HG03469 (cell line): ENCODE data around the gene KRT15.

Experiments used
- ATAC-seq: cut with Tn5 transposase; IDR thresholded peaks from one replicate; pipeline ENCODE4 v1.9.1; 2021; ENCODE audit warnings: mild to moderate bottlenecking, moderate library complexity, moderate number of reproducible peaks; ENCODE audit not compliant: unreplicated experiment

The KRT15 gene

DNA sequence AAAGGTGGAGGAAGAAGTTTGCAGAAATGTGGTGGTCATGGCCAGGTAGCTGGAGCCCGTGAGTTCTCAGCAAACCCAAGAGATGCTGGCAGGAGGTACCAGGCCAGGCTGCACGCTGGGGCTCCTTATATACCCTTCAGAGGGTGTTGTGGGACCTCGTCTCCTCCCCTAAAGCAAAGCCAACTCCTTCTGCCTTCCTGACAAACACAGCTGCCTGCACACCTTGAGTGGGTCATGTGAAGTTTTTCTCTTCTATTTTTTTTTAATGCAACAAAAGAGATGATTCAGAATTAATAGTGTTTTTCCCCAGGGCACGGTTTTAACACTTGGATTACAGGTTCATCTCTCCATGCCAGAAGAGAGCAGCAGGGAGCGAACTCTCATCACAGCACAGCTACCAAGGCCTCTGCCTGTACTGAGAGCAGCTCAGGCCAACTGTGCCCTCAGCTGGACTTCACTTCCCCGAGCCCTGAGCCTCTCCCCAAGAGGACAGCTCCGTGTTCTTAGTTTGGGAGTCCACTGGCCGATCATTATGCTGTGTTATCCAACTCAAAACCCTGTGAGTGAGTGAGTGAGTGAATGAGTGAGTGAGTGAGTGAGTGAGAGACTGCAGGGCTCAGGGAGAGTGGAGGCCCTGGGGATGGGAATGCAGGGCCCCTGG lies at the start of gene KRT15:
Gene KRT15 (minus strand): TSS at position 102 of the 661 bp plus-strand sequence. CDS start 63 bp downstream, at position 39.
- ATAC-seq, result no peak

DNA sequence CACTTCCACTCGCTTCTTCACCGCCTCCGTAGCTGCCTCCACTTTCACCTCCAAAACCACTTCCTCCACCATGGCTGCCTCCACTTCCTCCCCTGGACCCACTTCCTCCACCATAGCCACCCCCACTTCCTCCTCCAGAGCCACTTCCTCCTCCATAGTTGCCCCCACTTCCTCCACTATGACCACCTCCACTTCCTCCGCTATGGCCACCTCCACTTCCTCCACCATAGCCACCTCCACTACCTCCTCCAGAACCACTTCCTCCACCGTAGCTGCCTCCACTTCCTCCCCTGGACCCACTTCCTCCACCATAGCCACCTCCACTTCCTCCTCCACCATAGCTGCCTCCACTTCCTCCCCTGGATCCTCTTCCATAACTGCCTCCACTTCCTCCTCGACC lies 48.6 kb upstream of the KRT15 start:
- no peak for ATAC-seq

GRCh38 chr17:41565338-41565737 lies 46.6 kb upstream of the KRT15 start:
- ATAC-seq, result no peak

DNA sequence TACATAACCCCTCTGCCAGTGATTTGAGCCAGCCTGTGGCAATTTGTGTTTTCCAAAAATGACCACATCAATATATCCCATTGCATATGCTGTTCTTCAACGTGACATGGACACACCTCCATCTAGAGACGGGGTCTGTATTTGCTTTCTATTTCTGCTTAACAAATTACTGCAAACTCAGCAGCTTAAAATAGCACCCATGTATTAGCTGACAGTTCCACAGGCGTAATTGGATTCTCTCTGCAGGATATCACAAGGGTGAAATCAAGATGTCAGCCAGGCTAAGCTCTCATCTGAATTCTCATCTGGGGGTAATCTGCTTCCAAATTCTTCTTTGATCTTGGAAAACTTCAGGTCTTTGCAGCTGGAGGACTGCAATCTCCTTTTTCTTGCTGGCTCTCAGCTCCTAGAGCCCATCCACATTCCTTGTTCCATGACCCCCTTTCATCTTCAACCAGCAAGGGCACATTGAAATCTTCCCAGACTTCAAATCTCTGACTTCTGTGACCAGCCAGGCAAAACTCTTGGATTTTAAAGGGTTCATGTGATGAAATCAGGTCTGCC lies 45.0 kb upstream of the KRT15 start:
- no peak for ATAC-seq

DNA sequence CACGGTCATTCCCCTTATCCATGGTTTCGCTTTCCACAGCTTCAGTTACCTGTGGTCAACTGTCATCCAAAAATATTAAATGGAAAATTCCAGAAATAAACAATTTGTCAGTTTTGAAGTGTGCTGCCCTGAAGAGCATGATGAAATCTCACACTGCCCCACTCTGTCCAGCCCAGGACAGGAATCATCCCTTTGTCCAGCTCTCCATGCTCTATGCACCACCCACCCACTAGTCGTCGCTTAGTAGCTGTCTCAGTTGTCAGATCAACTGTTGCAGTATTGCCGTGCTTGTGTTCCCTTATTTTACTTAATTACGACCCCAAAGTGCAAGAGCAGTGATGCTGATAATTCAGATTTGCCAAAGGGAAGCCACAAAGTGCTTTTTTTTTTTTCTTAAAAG lies 42.9 kb upstream of the KRT15 start:
- no peak for ATAC-seq

DNA sequence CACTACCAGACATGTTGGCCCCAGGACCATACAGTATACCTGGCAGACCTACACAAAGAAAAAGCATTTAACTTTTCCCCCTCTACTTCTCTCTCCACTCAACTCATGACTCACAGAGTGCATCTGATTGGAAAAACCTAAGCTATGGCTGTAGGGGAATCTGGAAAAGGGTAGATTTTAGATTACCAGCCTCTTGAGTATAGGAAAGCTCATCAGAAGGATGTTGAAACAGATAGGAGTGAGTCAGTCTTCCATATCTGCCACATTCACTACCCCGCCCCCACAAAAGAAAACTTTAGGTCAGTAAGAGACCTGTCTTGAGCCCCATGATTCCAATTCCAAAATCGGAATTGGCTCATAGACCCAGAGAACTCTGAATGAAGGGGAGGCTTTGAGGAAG lies 40.9 kb upstream of the KRT15 start:
- ATAC-seq, result no peak

DNA sequence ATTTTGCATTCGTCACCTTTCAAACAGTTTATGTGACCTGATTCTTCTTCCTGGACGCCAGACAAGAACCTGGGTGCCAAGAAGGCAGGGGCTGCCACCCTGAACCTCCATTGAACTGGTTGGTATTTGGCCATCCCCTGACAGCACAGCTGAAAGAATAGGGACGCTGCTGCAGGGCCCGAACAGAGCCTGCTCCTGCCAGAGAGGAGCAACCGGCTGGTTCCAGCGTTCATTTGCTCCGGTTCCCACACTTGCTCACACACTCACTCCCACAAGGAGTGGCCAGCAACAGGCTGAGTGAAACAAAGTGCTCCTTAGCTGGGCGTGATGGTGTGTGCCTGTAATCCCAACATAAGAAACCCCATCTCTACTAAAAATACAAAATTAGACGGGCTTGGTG lies 38.2 kb upstream of the KRT15 start:
- no peak for ATAC-seq

GRCh38 chr17:41556306-41556705 lies 37.6 kb upstream of the KRT15 start:
- ATAC-seq, result no peak

DNA sequence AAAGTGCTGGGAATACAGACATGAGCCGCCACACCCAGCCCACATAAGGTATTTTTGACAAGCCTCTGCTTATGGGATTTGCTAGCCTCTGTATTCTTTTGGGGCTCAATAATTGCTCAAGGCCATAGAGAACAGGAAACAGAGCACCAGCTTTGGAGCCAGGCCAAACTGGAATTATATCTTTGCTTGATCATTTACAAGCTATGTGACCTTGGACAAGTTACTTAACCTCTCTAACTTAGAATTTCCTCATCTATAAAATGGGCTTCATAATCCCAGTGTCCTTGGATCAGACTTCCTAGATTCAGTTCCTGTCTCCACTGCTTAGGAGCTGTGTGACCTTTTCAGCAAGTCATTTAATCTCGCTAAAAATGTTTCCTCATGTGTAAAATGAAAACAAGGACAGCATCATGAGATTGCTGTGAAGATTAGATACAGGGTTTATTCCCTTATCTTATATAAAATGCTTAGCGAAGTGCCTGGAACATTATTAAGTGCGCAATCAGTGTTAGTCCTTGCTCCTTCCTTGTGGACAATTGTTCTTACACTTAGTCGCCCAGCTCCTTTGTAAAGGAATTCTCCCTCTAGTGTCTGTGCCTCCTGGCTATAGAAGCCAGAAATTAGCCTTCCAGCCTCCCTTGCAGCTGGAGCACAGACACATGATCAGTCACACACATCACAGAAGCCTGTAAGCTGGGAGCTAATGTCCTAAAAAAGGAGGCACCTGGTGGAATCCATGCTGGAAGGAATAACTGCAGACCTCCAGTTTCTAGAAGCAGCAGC lies 36.6 kb upstream of the KRT15 start:
- no peak for ATAC-seq

GRCh38 chr17:41553987-41554680 lies 35.4 kb upstream of the KRT15 start:
- ATAC-seq, result no peak

DNA sequence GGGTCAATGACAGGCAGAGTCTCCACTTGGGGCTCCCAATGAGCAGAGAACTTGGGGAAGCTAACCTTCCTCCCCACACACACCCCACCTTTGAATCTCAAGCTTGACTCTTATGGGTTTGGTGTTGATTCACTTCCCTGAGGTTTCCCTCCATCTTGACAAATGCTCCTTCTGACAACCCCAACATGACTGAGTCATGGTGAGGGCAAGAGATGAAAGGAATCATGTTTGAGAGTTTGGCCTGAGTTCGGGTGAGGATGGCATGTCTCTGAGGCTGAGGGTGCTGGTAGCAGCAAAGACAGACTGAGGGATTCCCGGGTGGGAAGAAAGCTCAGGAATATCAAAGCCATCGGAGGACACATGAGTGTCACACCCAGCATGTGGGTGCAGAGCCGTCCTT lies 34.5 kb upstream of the KRT15 start:
- ATAC-seq, result no peak

- no peak for ATAC-seq
Observed at GRCh38 chr17:41552455-41552854, 33.8 kb upstream of the KRT15 start.

DNA sequence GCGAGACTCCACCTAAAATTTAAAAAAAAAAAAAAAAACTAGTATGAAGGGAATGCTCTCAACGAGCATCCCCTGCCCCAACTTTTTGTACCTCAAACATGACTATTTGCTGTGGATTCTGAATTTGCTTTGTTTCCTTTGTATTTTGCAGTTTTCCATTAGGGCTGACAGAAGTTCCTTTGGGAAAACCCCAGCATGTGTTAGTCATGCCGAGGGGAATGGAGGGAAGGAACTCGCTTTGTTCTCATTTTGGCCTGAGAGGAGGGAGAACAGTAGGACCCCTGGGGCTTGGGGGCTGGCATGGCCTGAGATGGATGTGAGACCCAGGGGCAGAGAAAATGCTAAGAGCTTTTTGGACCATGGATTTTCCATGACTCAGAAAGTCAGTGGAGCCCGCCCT lies 32.7 kb upstream of the KRT15 start:
- ATAC-seq, result no peak

DNA sequence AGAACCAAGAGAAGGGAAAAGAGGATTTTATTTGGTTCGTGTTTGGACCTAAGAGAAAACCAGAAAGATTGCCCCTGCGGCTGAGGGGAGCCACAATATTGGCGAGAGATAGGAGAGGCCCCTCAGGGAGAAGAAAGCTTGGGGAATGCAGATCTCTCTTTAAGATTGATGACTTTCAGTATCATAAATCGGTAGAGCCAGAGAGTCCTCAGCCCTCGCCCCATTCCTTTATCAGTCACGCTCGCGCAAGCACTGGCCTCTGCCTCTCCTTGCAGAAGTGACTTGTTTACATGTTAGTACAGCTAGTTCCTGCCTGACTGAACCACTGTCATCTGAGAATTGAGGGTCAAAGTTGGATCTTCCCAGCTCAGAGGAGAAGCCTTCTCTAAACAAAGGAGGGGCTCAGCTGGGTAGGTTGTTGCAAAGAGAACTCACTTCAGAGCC lies 30.9 kb upstream of the KRT15 start:
- no peak for ATAC-seq

- ATAC-seq, result no peak
Observed at GRCh38 chr17:41548844-41549595, 30.3 kb upstream of the KRT15 start.

- no peak for ATAC-seq
Observed at GRCh38 chr17:41547921-41548843, 29.5 kb upstream of the KRT15 start.

DNA sequence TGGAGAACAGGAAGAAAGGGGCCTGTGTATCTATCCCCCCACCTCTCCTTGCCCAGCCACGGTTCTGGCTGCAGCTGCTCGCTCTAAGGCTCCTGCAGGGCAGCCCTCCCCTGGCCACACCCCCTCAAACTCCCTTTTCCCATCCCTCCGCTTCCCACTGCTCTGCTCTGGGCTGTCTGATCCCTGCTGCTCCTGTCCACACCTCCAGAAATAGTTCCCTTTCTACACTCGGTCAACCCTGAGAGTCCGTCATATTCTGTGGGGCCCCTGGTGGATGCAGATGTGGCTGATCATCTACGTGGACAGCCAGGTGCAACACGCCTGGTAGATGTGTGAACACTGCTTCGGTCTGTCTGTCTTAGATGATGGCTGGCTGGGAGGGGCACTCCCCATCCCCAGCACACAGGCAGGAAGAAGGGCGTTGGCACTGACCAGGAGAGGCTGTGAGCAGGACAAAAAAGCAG lies 28.7 kb upstream of the KRT15 start:
- no peak for ATAC-seq

GRCh38 chr17:41546819-41547218 lies 28.1 kb upstream of the KRT15 start:
- ATAC-seq, result no peak

GRCh38 chr17:41545829-41546410 lies 27.2 kb upstream of the KRT15 start:
- ATAC-seq, result no peak
